Mesothelial cell of epicardium (in vitro differentiated cells): ENCODE data around the gene TSPEAR. TPM values are rescaled to one million over a fixed set of nuclear protein-coding genes. Genes with fewer than 3 reads are reported as not detected.

ENCODE experiments used
- DNase-seq, 2 experiments: peaks; one replicate each; pipeline ENCODE4 v3.0.0; 2021; ENCODE audit warnings: low spot score in 2 of 2; ENCODE audit not compliant: unreplicated experiment in 2 of 2
- H3K27ac Mint-ChIP-seq: 2 replicates; pipeline ENCODE4 v1.8.0; 2021; ENCODE audit warnings: mixed read lengths
- H3K27me3 Mint-ChIP-seq: 2 replicates; pipeline ENCODE4 v1.8.0; 2021; ENCODE audit warnings: low read depth, mixed read lengths
- H3K36me3 Mint-ChIP-seq: 2 replicates; pipeline ENCODE4 v1.8.0; 2021; ENCODE audit warnings: mixed read lengths
- H3K4me1 Mint-ChIP-seq: 2 replicates; pipeline ENCODE4 v1.8.0; 2021; ENCODE audit warnings: mixed read lengths
- H3K4me3 Mint-ChIP-seq: 2 replicates; pipeline ENCODE4 v1.8.0; 2021; ENCODE audit warnings: mild to moderate bottlenecking, moderate library complexity, mixed read lengths
- H3K9me3 Mint-ChIP-seq: 2 replicates; pipeline ENCODE4 v1.8.0; 2021; ENCODE audit warnings: mixed read lengths
- total RNA-seq: library from RNA; stranded (reverse); gene quantifications from 3 replicates; pipeline ENCODE4 v1.2.1, GENCODE V29; 2021
- TF ChIP-seq, protein P1 (sequence below): fragments of 200-600 bp; sonication (generic); IDR thresholded peaks from one replicate; pipeline ENCODE4 v1.5.0; 2021; ENCODE audit warnings: antibody characterized with exemption; ENCODE audit not compliant: unreplicated experiment

TSPEAR gene
- total RNA-seq, 1 donor from 2014 or later: 0.11 TPM

DNA sequence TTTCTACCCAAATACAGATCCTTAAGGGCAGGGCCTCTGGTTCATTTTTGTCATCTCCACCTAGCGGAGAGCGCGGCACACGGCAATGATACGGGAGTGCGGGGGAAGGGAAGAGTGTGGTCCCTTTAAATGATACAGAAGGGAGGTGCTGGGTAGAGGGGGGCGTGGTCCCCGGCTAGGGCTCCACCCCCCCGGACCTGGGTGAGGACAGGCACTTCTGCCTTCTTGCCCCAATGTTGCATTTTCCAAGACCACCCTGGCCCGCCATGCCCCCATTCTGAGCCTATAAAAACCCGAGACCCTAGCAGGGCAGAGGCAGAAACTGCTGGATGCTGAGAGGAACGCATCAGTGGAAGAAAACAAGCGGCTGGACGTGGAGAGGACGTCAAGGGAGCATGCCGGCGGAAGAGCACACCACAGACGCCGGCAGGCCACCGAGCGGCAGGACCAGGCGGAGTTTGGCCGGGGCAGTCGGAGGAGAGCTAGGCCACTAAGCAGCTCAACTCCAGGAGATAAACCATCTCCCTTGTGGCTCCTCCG lies 226.0 kb downstream of the TSPEAR start:
- peak; percentile 57 to 78 for DNase-seq
- Mint-ChIP-seq H3K4me1 (peaks cover 4% of the 10 kb centered on the region), H3K27ac (peak overlapping the region; percentile 75), H3K4me3 (peak overlapping the region; percentile 85), H3K27me3 (no peaks in the 10 kb centered on the region), H3K36me3 (peaks cover 14% of the 10 kb centered on the region), H3K9me3 (peaks cover 16% of the 10 kb centered on the region)
- TF ChIP-seq, protein P1, sequence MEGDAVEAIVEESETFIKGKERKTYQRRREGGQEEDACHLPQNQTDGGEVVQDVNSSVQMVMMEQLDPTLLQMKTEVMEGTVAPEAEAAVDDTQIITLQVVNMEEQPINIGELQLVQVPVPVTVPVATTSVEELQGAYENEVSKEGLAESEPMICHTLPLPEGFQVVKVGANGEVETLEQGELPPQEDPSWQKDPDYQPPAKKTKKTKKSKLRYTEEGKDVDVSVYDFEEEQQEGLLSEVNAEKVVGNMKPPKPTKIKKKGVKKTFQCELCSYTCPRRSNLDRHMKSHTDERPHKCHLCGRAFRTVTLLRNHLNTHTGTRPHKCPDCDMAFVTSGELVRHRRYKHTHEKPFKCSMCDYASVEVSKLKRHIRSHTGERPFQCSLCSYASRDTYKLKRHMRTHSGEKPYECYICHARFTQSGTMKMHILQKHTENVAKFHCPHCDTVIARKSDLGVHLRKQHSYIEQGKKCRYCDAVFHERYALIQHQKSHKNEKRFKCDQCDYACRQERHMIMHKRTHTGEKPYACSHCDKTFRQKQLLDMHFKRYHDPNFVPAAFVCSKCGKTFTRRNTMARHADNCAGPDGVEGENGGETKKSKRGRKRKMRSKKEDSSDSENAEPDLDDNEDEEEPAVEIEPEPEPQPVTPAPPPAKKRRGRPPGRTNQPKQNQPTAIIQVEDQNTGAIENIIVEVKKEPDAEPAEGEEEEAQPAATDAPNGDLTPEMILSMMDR: peak; percentile 49

DNA sequence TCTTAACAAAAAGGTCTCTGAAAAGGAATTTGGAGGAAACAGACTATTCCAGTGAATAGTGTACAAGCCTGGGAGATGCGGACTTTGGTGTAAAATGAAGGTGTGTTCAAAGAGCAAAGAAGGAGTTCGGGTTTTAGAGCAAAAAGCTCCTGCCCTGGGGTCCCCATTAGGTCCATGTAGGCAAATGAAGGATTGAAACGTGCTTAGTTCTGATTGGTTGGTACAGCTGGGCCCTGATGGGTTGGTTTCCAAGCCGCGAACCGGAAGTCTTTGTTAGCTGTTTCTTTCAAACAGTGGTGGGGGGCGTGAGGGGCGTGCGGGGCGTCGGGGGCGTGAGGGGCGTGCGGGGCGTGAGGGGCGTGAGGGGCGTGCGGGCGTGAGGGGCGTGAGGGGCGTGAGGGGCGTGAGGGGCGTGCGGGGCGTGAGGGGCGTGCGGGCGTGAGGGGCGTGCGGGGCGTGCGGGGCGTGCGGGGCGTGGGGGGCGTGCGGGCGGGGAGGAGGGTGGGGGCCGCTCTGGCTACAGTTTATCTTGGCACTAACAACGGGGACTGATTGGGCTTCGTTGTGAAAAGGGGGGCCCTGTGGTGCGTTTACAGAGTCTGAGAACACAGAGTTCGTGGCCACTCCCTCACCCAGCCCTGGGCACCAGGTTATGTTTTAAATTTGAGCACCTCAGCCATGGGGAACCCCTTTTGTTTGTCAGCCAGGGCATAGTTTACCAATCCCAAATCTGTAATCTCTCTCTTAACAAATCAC lies 226.7 kb downstream of the TSPEAR start:
- TF ChIP-seq, protein P1: no peak
- Mint-ChIP-seq H3K27me3 (no peaks in the 10 kb centered on the region), H3K4me3 (peak overlapping the region; percentile 85), H3K36me3 (peaks cover 8% of the 10 kb centered on the region), H3K9me3 (peaks cover 11% of the 10 kb centered on the region), H3K4me1 (peaks cover 4% of the 10 kb centered on the region), H3K27ac (no peak overlapping the region)
- DNase-seq: no peak

DNA sequence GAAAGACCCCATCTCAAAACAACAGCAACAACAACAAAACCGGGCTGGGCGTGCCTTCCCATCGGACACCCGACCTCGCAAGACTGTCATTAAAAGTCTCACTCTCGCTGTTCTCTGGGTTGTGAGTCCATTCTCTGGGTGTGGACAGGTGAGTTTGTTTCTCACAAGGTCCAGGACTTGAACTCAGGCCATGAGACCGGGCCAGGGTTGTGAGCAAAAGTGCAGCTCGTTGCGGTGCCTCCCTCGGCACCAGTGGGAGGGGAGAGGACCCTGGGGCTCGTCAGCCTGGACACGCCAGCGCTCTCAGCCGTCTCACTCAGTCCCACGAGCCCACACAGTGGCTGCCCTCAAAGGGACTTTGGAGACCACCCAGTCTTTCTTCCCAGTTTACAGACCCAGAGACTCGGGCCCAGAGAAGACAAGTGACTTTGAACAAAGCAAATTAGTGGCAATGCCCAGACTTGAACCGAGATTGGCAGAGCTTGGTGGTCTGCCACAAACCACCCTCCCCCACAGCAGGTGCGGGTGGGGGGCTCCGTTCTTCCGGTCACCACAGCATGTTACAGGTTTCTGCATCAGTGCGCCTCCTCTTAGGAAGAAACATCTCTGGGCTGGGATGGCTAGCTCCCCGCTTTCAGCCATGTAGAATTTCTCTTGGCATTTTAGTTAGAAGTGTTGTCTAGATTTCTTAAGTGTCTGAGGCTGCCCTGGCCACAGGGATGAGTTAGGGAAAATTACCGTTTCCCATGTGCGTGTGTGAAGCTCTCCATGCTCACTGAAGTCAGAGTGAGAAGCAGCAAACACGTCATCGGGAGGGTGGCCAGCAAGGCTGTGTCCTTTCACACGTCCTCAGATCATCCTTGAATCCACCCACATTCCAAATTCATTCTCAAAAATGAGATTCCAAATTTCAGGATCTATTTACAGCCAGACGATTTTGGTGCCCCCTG lies 227.8 kb downstream of the TSPEAR start:
- TF ChIP-seq, protein P1: no peak
- Mint-ChIP-seq H3K4me1 (peaks cover 4% of the 10 kb centered on the region), H3K4me3 (no peak overlapping the region), H3K27ac (no peak overlapping the region), H3K27me3 (no peaks in the 10 kb centered on the region), H3K36me3 (peaks cover 3% of the 10 kb centered on the region), H3K9me3 (peaks cover 6% of the 10 kb centered on the region)
- no peak for DNase-seq

DNA sequence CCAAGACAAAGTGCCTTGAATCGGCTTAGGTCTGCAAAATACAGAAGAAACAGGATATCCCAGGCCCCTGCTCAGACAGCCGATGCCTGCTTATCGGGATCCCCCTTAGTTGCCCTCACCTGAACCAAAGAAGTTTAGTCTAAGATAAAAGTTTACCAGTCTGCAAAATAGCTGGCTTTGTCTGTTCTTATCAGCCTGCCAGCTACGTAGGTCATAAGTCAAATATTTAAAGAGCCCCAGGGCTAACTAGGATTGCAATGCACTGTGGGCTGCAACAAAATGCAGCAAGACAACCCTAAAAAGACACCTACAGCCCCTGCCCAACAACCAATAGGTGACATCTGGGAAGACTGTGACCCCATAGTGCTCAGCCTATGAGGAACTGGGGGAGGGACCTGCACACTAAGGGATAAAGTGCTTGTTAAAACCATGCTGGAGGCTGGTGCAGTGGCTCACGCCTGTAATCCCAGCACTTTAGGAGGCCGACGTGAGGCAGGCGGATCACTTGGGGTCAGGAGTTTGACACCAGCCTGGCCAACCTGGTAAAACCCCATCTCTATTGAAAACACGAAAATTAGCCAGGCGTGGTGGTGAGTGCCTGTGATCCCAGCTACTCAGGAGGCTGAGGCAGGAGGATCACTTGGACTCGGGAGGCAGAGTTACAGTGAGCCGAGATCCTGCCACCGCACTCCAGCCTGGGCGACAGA lies 228.6 kb downstream of the TSPEAR start:
- H3K4me3 Mint-ChIP-seq: no peak overlapping the region
- no peak for DNase-seq
- H3K4me1 Mint-ChIP-seq: peaks cover 4% of the 10 kb centered on the region
- TF ChIP-seq, protein P1: no peak
- H3K9me3 Mint-ChIP-seq: peaks cover 4% of the 10 kb centered on the region
- peaks cover under 1% of the 10 kb centered on the region for H3K36me3 Mint-ChIP-seq
- no peak overlapping the region for H3K27ac Mint-ChIP-seq
- H3K27me3 Mint-ChIP-seq: no peaks in the 10 kb centered on the region

DNA sequence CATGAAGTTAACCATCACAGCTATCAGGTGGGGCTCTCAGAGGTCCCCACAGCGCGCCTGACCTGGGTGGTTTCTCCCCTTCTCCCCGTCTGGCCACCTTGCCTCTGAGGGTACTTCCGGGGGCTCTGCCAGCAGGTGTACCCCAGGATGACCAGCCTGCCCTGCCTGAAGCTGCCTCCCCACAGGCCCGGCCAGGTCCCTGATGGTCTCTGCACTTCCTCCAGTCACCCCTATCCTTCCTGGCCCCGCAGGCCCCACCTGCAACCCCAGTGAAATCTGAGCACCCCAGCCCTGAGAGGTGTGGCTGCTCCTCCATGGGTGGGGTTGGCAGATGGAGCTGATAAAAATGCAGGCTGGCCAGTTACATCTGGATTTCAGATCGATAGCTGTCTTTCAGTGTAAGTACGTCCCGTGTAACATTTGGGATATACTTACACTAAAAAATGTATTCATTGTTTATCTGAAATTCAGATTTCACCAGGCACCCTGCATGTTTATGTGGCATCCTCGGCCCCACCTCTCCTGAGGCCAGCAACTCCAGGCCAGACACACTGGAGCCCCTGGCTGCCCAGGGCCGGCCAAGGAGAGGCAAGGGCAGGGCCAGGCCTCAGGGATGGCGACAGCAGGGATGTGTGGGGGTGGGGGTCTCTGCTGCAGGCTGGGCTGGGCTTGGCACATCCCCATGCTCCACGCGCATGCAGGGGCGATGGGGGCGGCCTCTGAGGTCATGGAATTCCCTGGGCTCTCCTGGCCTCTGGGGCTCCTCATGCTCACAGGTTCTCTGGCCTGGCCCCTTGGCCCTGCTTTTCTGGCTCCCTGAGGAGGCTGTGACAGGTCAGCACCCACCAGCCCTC lies 230.9 kb downstream of the TSPEAR start:
- Mint-ChIP-seq H3K9me3 (no peaks in the 10 kb centered on the region), H3K27ac (no peak overlapping the region), H3K36me3 (no peaks in the 10 kb centered on the region), H3K4me3 (no peak overlapping the region), H3K27me3 (no peaks in the 10 kb centered on the region), H3K4me1 (peaks cover 1% of the 10 kb centered on the region)
- TF ChIP-seq, protein P1: no peak
- no peak for DNase-seq
